Stimulated activated CD8-positive, alpha-beta memory T cell treated with anti-CD3 and anti-CD28 coated beads, Interleukin-15, amount 100 ng/mL, for 24 hours (primary cell): ENCODE results near the gene ZACN.
"Not testable (repeated sequence)": the region's sequence is repeated elsewhere in the genome, so short reads cannot be mapped to it uniquely, and the experiment has no call there.

ENCODE experiments used
- DNase-seq: peaks from one replicate; pipeline ENCODE4 v3.0.0-alpha.2; 2020; ENCODE audit warnings: low read depth

ZACN gene

DNA sequence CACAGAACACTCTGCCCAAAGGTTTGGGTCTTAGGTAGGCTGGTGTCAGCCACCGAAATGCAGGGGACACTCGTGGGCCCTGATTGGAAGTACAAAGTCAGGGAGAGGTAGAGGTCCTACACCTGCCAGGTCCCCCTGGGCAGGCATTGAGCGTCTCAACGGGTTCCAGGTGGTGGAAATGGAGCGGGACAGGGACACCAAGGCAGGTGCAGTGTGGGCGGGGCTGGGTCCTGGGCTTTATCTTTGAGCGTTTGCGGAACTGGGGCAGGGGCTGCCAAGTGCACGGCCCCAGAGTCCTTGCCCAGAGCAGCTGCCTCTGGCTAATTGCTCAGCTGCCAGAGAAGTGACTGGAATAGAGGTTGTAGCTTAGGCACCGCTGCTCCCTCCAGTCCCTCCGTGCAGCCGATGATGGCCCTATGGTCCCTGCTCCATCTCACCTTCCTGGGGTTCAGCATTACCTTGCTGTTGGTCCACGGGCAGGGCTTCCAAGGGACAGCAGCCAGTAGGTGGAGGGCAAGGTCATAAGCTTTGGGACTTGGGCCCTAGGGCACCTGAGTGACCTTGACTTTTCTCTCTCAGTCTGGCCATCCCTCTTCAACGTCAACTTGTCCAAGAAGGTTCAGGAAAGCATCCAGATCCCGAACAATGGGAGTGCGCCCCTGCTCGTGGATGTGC, at the start of gene ZACN:
Gene ZACN, plus strand, starts transcription at position 323 of the 675 bp plus-strand sequence. Its CDS starts 83 bp downstream, at position 406.
- no peak for DNase-seq

DNA sequence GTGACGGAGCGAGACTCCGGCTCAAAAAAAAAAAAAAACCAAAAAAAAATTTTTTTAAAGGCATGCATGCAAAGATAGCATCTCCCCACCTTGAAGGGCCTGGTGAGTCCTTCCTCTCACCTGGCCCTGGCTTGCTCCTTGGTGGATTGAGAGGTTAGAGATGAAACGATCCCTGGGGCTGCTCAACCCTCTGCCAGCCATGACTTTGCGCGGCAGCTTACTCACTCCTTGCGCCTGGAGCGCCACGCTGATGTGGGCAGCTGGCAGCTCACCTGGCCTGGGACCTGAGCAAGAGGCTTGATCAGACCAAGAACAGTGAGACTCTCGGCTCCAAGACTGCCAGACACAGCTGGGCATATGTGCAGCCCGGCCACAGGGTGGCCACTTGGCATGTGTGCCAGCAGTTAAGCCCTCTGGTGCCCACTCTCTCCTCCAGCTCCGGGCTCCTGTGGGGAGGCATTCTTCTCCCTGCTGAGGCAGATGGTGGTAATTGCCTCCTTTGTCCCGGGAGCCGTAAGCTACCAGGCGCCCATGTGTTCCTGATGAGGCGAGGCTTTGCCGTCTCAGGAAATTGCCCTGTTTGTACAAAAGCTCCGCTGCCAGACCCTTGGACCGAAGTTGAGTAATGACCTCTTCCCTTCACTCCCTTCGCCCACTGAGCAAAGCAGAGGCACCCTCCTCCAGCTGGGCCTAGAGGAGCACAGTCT, 46.8 kb upstream of the ZACN start:
- no peak for DNase-seq

DNA sequence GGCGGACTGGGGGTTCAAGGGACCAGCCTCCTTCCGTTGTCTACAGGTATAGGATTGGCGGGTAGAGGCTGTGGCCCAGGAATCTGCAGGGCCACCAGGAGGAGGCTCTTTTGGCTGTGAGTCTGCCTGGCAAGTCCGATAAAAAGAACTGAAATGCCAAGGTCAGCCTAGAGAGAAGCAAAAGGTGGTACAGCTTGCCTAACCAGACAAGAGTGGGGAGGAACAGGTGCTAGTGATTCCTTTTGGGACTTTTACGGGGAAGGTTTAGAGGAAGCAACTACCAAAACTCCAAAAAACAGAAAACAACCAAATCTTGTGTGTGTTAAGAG, 46.2 kb upstream of the ZACN start:
- DNase-seq = no peak

DNA sequence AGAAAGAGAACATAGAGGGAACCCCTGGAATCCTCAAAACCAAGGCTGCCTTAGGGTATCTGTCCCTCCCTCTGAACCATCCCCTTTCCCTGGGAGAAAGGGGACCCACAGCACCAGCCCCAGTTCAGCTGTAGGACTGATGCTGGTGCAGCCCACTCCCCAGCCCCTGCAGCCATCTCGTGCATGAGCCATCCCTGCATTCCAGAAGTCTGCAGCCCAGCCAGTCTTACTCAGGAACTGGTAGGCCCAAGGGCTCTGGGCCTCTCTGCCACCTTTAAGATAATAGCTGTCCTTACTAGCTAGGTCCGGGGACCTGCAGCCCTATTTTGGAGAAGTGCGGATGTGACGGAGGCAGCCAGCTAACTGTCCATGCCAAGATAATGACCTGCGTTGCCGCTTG, 45.8 kb upstream of the ZACN start:
- DNase-seq = no peak

DNA sequence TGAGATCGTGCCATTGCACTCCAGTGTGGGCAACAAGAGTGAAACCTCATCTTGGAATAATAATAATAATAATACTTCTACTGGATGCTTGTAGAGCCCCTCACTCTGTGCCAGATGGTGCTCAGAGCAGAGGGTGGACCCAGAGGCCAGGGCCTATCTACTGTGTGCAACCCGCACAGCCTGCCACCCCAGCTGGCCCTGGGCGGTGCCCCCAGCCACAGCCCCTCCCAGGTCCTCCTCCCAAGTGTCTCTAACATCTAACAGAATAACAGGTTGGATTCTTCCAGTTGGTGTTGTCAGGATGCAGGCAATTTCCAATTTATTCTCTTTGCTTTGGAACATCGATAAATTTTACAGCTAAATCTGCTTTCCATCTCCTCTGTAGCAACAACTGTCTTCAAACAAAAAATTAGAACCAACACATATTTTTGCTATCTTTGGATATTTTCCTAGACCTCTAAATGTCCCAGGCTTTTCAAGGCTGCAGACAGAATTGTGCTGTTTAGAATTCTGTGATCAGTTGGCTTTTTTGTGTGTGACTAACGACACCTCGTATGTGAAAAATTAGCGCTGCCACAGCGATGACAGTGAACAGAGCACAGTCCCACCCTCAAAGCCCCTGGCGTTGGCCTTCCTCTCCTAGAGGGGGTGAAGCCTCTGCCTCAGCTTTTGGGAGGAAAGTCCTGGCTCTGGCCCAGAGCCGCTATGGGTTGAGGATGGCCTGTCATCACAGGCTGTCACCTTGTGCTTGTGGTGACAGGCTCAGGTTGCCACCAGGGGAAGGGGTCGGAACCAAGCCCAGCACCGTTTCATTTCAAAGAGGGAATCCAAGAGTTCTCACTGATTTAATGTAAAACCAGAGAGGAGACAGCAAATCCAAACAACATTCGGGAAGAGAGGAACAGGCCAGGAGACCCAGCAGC, 44.3 kb upstream of the ZACN start:
- no peak for DNase-seq

DNA sequence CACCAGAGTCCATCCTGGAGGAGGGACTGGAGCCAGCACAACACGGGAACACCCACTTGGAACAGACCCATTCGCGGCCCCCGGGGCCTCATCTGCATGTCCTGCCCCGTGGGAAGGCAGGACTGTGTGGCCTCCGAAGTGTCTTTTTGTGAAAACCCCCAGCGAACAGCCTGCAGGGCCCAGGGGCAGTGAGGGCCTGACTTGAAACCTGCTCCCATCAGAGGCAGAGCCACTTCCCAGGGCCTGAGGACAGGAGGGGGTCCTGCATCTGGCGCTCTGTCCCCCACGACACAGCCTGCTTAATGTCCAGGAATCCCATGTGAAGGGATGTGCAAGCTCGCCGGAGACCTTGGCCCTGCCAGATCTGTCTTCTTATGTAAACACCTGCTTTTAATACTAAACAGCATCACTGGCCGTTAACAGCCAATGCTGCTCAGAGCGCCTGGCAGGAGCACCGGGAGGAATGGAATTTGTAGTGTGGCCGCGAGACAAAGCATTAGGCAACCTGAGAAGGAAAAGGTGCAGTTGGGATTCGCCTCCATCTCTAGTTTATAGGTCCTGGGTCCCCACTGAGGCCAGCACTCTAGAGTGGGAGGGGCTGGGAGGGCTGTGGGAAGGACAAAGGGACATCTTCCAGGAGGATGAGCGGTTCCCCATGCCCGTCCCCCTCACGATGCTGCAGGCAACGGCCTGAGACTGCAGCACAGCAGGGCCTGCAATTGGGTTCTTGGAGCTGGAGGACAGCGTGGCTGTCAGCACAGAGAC, 42.3 kb upstream of the ZACN start:
- DNase-seq = no peak

DNA sequence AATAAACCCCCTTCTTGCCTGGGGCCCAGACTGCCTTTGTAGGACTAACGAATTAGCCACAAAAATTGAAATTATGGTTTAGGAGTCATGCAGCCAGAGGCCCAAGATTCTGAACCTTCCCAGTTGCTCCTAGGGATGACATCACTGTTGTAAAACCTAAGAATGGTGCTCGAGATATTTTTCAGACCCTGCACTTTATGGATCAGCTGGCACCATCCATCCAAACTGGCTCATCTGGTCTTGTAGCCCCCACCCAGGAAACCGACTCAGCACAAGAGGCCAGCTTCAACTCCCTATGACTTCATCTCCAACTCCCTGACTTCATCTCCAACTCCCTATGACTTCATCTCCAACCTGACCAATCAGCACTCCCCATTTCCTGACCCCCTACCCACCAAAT, 40.9 kb upstream of the ZACN start:
- DNase-seq = no peak

DNA sequence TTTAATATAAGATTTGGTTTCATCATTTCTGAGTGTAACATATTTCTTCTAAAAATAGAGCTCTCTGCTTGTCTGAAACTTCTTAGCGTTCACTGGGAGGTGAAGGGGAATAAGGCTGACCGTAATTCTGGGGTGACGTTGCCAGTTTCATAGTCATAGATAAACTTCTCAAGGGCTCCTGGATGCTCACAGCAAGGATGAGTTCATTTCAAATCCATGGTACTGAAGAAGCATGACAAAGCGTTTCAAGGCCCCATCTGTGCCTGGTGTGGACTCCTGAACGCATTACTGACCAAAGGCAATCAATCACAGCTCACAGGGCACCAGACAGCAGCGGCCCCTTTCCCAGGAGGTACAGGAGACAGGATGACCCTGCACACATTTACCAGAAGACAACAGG, 39.9 kb upstream of the ZACN start:
- no peak for DNase-seq

DNA sequence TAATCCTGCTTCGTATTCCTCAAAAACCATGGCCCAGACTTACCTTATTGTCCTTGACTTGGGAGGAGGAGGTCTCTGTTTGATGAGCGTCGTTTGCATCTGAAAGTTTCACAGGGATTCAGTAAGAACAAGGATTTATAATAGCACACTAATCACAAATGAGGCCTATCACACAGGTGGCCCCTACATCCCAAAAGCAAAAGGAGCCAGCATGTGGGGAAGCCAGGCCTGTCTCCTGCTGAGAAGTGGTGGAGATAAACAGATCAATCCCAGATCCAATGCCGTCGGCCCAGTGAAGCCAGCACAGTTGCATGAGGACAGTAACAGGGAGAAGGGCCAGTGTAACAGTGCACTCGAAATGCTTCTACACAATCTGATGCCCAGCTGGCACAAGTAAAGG, 38.6 kb upstream of the ZACN start:
- DNase-seq = no peak

DNA sequence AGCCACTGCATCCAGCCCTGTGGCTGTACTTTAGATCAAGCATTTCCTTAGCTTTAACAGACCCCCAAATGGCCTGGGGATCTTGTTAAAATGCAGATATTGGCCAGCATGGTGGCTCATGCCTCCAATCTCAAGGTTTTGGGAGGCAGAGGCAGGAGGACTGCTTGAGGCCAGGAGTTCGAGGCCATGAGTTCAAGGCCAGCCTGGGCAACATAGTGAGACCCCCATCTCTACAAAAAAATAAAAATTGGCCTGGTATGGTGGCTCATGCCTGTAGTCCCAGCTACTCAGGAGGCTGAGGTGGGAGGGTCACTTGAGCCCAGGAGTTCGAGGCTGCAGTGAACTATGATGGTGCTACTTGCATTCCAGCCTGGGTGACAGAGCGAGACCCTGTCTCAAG, 36.1 kb upstream of the ZACN start:
- not testable (repeated sequence) for DNase-seq

DNA sequence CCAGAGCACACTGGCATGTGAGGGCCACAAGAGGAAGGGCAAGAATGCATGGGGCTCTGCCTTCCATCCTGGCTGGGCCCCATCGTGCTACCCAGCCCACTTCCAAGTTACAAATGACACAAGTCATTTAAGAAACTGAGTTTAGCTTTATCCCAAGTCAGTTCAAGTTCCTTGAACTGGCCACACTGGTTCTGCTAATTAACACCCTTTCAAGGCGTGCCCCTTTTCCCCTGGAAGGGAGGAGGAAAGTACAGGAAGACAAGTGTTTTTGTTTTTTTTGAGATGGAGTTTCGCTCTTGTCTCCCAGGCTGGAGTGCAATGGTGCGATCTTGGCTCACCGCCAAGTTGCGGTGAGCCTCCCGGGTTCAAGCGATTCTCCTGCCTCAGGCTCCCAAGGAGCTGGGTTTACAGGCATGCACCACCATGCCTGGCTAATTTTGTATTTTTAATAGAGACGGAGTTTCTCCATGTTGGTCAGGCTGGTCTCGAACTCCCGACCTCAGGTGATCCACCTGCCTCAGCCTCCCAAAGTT, 34.4 kb upstream of the ZACN start:
- DNase-seq = not testable (repeated sequence)

DNA sequence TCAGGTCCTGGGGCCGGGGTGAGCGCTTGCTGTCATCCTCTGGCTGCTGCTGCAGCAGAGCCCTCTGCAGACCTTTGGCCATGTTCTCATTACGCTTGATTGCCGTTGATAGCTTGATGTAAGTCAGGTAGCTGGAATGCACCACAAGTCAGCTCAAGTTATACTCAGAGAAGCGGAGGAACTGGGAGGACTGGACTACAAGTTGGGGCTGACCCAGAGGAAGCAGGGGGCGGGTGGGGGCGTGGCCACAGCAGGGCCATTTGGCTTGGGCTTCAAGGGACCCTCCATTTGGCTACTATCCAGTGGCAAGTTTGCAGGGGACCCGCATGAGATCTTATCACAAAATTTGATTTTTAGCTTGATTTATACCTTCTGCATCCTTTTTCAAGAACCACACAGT, 32.9 kb upstream of the ZACN start:
- no peak for DNase-seq

DNA sequence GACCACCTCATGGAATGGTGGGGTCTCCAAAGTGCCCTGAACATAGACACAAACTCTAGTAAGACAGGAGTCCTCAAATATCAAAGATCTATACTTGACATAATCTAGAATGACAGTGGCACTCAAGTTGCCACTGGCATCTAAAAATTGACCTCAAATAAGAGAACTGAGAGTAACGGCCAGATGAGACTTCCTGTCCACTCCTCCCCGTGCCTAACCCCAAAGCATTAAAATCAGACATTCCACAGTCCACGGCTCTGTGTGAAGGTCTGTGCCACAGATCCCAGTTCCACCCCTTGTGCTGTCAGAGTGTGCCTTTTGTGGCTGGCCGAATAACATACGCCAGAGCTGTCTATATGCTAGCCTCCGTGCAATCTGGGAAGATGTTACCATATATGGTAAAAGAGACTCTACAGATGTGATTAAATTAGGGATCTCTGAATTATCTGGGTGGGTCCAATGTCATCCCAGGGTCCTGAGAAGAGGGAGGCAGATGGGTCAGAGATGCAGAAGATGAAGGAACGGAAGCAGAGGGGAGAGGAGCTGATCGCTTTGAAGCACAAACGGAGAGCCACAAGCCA, 30.9 kb upstream of the ZACN start:
- no peak for DNase-seq

DNA sequence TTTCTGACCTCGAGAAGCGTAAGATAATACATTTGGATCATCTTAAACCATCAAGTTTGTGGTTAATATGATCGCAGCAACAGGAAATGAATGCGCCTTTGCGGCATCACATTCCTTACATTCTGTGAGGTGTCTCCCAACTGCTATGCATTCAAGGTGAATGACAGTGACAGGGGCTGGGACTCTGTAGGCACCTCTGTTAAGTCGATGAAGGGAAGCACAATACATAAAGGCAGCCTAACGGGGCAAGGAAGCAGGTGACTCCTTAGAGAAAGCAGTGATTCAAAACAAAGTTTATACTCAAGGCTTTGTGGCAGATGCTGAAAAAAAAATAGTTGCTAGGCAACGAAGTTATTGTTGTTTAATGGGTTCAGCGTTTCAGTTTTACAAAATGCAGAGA, 30.3 kb upstream of the ZACN start:
- no peak for DNase-seq

DNA sequence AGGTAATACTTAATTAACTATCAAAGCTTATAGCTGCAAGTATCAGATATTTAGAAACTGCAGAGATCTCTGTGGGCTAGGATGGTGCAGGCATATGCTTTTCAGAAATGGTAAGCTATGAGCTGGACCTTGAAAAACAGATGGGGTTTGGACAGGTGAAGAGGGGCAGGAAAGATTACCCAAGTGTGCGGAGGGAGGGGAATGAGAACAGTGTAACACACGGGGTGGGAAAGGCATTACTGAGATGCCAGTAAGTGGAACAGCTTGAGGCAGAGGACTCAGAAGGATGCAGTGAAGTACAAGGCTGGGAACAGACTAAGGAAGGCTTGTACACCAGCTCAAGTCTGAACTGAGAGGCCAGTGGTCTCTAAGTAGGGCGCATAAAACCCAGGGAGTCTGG, 29.7 kb upstream of the ZACN start:
- DNase-seq = no peak

DNA sequence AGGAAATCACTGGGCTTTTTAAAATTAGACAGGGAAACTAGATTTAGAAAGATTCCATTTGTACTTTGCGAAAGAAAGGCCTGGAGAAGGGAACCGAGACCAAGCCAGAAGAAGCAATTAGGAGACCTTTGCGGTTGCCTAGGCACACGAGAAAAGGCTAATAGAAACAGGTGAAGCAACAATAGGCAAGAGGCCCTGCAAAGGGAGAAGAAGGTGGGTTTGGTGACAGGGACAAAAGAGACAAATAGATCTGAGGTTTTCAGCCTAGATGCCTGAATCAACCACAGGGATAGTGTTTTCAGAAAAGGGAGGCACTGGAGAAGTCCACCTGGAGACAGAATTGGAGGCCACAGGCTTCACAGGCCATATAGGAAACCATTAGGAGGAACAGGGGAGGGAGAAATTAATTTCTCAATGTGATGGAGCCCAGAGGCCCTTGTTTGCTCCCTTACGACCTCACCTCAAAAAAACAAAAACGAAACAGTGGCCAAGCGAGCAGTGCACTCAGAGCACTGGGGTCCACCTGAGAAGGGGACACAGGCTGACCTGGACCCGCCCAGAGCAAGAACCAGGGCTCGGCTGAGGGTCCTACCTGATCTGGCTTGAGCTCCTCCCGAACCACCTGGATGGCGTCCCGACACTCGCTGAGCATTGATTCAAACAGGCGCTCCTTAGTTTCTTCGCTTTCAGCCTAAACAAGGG, 29.0 kb upstream of the ZACN start:
- DNase-seq = no peak

DNA sequence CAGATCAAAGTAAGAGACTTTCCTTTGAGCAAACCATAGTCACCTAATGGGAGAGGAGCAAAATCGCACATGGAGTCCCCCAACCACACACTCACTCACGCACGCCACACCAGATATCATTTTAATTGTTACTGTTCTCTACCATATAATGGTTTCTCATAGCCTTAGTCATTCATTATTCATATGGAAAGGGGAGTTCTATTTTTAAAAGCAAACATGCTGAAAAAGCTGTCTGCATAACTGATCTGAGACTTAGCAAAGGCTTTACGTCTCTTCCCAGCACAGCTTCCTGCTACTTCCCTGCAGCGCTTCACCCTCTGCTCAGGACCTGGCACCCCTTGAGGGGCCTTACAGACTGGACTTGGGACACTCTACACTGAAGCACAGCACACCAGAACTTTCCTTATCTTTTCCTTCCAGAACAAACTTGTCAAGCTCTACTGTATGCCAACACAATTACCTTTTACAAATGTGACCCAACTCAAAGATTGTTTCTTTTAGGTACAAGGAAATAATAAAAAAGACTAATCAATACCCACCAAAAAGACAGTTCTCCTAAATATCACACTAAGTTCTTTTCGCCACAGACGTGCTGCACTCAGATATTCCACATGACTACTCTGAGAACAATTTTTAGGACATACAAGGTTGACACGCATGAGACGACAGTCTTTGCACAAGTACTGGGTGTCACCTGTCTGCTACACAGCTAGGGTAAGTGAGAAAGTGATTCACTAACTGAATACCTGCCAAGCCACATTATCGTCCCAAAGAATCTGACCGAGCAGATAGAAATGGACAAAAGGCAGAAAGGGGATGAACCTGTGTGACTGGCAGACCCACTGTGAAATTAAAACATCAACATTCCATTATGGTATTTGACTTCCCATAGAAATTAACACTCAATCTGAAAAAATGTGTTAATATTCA, 28.2 kb upstream of the ZACN start:
- no peak for DNase-seq

DNA sequence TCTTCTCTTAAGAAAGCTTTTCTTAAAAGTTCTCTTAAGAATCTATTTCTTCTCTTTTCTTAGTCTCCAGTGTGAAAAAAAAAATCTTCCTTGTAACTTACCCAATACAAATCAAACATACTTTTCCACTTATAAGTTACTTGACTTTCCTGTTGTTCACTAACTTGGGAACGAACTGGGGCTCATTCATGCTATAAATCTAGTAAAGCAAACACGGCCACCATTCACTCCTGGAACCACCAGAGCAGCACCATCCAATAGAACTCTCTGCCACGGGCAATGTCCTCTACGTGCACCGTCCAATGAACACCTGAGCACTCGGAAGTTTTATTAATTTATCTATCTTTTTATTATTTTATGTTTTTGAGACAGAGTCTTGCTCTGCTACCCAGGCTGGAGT, 27.4 kb upstream of the ZACN start:
- no peak for DNase-seq

DNA sequence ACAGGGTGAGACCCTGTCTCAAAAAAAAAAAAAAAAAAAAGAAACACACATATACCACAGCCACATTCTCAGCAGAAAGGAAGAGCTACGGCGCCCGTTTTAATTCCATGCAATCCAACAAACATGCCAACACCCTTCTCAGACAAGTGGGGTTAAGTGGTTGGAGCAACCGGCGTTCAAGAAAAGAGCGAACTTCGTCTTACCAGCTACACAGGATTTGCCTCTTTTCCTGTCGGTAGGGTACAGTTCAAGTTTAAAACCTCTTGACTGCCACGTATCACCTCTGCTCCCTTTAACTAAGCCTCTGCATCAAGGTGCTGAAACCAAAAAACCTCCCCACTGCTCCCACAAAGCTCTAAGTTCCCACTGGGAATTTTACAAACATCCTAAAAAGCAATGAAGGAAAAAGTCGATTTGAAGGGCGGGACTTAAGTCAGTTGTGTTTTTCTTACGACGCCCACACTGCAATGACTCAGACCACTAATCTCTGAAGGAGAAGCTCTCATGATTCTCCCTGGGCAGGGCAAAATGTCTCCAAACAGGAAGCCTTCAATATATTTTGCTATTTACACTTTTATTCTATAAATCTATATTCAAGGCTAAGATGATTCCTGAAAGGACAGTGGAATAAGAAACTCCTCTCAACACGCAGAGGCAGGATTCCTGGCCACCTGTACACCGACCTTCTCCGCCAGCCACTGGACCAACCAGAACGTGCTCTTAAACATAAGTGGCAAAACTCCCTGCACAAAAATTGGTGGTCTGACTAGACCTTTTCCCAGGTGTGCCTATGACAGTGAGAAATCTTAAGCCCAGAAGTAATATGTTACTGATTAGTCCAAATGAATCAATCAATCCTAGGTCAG, 25.5 kb upstream of the ZACN start:
- DNase-seq = no peak
